ENCODE measurements around the gene USP40.
A peak's percentile ranks its signal among the peaks of the same experiment; 100 is the strongest.

The USP40 gene

GRCh38 chr2:233443511-233444183 lies 122.9 kb downstream of the USP40 start:
- peak; percentile 52 for DNase-seq (ENCODE audit: low read depth)

- no peak for DNase-seq (ENCODE audit: low read depth)
Observed at GRCh38 chr2:233442028-233442310, 124.6 kb downstream of the USP40 start.

DNA sequence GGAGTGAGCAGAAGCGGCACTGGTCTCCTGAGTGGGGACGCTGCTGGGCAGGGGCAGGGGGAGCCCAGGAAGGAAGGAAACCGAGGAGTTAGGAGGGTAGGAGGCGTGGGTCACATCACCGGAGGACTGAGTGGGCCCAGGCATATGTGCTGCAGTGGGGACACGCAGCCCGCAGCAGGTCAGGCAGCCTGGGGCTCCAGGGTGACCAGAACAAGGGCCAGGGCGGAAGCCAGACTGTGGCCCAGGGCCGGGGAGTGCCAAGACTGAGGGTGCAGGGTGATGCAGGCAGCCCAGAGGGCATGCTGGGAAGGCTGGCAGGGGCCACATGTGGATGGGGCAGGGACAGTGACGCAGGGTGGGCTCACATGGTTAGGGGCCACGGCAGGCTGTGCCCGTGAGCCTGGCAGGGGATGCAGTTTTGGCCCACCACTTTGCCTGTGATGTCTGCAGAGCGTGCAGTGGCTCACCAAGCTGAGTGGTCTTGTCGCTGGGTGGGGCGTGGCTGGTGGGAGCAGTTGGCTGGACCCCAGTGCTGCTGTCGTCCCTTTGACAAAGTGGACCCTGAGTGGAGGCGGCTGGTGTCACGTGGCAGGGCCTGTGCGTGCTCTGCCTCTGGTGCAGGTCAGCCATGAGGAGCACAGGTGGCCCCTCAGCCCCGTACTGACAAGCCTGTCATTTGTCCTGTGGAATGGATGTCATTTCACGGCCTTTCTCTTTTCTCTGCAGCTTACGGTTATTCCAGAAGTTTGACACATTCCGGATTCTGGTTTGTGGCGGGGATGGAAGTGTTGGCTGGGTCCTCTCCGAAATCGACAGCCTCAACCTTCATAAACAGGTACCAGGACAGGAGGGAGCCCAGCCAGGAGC lies 125.2 kb downstream of the USP40 start:
- DNase-seq (ENCODE audit: low read depth): no peak

- DNase-seq (ENCODE audit: low read depth): no peak
Observed at GRCh38 chr2:233440714-233441113, 125.9 kb downstream of the USP40 start.

DNA sequence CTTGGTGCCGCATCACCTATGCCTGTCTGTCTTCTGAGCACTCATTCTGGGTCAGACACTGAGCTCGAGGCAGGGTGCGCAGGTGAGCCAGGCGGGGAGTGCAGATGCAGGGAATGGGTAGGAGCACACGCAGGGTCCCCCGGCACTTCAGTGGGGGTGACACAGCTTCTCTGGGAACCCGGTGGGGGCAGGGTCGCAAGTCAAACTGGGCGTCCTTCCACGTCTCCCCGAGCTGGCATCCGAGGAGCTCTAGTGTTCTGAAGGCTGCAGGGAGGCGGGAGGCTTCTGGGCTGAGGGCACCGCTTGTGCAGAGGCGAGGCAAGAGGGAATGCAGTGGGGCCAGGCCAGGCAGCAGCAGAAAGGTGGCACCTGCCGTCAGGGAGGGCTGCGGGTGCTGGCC lies 126.3 kb downstream of the USP40 start:
- no peak for DNase-seq (ENCODE audit: low read depth)

- DNase-seq (ENCODE audit: low read depth): no peak
Observed at GRCh38 chr2:233439191-233439590, 127.4 kb downstream of the USP40 start.

GRCh38 chr2:233438573-233439147 lies 127.9 kb downstream of the USP40 start:
- DNase-seq (ENCODE audit: low read depth): no peak

DNA sequence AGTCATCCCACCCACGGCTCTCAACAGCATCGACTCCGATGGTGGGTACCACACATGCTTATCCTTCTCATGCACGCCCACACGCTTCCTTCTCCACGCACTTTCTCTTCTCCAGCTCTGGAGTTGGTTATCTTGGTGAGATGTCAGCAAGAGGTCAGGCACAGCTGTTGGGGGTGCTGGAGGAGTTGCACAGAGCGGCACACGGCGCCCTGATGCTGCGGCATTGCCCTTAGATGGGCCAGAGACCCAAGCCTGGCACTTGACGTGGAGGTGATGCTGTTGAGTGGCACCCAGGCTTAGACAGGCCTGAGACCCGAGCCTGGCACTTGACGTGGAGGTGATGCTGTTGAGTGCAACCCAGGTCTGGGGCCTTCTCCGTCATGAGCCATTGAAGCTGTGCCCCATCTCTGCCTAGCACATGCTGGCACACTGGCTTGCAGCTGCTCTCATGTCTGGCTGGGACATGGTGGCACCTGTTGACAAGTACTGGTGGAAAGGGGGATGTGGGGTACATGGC lies 129.1 kb downstream of the USP40 start:
- no peak for DNase-seq (ENCODE audit: low read depth)

DNA sequence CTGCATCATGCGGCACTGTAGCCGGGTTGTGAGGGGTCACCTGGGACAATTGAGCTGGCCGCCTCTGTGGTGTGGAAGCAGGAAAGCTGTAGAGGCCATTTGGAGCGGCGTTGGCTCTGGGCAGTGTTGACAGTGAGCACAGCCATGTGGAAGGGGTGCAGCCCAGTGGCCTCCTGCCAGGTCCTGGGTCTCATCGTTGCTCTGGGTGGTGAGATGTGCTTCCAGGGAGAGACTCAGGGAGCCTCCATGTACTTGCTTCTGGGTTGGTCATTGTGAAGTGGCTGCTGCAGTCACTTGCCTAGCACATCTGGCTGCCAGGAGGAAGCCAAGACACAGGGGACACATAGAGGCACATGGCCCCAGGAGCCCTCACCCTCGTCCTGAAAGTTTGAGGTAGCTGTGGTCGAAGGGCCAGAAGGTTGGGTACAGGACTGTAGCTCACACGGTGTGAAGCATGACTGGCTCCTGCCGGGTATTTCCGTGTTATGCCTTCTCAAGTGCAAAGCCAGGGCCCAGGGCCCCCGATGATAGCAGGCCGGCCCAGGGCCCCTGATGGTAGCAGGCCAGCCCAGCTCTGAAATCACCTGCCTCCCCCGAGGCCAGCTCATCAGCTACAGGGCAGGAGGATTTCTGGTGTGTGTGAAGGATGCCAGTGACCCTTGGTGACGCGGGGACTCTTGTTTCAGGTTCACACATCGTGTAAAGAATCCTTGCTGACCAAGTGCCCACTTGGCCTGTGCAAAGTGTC lies 129.7 kb downstream of the USP40 start:
- DNase-seq (ENCODE audit: low read depth): no peak

DNA sequence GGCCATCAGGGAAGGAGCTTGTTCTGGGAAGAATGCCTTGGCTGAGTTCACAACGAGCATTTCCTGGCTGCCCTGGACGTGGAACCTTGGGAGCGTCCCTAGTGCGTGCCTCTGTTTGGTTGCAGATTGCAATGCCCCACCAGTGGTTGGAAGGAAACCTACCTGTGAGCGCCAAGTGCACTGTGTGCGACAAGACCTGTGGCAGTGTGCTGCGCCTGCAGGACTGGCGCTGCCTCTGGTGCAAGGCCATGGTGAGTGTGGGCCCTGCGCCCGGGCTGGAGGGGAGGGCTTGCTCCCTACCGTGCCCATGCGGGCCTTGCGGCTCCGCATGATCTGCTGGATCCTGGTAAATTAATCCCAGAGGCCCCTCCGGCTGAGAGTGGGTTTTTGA lies 130.4 kb downstream of the USP40 start:
- no peak for DNase-seq (ENCODE audit: low read depth)

GRCh38 chr2:233435436-233436190 lies 131.0 kb downstream of the USP40 start:
- no peak for DNase-seq (ENCODE audit: low read depth)

- no peak for DNase-seq (ENCODE audit: low read depth)
Observed at GRCh38 chr2:233434666-233435330, 131.8 kb downstream of the USP40 start.

- DNase-seq (ENCODE audit: low read depth): no peak
Observed at GRCh38 chr2:233433794-233434193, 132.8 kb downstream of the USP40 start.

DNA sequence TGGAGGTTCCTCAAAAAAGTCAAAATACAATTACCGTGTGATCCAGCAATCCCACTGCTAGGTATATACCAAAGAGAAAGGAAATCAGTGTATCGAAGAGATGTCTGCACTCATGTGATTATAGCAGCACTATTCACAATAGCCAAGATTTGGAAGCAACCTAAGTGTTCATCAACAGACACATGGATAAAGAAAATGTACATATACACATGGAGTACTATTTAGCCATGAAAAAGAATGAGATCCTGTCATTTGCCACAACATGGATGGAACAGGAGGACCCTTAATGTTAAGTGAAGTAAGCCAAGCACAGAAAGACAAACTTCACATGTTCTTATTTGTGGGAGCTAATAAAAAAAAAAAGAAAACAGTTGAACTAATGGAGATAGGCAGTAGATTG lies 133.6 kb downstream of the USP40 start:
- no peak for DNase-seq (ENCODE audit: low read depth)

GRCh38 chr2:233430651-233431050 lies 135.9 kb downstream of the USP40 start:
- no peak for DNase-seq (ENCODE audit: low read depth)

DNA sequence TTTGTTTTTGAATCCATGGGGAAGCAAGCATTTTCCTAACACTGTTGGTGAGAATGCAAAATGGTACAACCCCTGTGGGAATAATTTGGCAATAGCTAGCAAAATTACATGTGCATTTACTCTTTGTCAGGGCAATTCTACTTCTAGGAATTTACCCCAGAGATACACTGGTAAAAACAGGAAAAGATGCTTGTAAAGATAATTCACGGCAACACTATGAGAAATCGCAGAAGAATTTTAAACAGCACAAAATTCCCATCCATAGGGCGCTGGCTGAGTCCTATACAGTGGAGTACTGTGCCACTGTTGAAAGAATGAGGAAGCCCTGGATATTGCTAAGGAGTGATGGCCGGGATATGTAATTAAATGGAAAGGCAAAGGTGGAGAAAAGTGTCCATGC lies 136.5 kb downstream of the USP40 start:
- no peak for DNase-seq (ENCODE audit: low read depth)

DNA sequence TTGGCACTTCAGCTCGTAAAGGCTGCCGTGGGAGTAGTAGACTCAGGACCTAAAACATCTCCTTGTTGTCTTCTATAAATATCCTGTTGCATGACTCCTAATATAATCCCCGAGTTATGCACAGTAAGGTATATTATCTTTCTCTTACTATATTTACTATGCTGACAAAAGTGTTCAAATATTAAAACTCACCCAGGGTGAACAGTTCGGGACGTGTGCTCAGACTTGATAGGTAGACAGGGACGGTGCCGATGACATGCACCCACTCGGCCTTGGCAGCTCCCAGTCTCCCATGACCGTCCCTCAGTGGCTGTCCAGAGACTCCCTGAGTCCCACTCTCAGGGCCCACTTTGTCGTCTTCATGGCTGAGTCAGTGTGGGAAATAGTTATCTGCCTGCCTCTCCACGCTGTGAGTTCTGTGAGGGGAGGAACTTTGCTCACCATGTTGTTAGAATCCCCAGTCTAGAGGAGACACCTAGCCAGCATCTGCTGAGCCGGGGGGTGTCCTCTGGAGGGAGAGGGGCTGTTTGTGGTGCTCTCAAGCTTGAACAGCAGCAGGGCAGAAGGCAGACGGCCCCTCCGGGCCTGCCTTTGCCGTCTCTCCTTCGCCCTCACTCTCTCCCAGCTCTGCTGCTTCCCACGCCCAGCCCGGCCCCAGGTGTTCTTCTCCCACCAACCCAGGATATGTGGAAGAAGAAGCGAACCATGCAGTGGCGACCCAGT lies 137.2 kb downstream of the USP40 start:
- no peak for DNase-seq (ENCODE audit: low read depth)

GRCh38 chr2:233428438-233428837 lies 138.1 kb downstream of the USP40 start:
- no peak for DNase-seq (ENCODE audit: low read depth)

- no peak for DNase-seq (ENCODE audit: low read depth)
Observed at GRCh38 chr2:233428008-233428407, 138.6 kb downstream of the USP40 start.

- DNase-seq (ENCODE audit: low read depth): no peak
Observed at GRCh38 chr2:233426619-233427342, 139.8 kb downstream of the USP40 start.
